Inflammatory macrophage (primary cell): ENCODE measurements around the gene GCDH.
"Not testable (repeated sequence)": the region's sequence is repeated elsewhere in the genome, so short reads cannot be mapped to it uniquely, and the experiment has no call there.

Source experiments
- DNase-seq, 2 donors: peaks; one replicate each; pipeline ENCODE4 v3.0.0-alpha.2; 2020 to 2022
- total RNA-seq, 18 experiments: gene quantifications; one replicate each; lab custom pipeline; 2026; ENCODE audit warnings: mixed read lengths in 6 of 18, inconsistent platforms in 2 of 18; lab: John Stamatoyannopoulos, UW

The GCDH gene
- 5.4 to 20.1 (median 12.8) reads per million in 18 experiments for total RNA-seq

DNA sequence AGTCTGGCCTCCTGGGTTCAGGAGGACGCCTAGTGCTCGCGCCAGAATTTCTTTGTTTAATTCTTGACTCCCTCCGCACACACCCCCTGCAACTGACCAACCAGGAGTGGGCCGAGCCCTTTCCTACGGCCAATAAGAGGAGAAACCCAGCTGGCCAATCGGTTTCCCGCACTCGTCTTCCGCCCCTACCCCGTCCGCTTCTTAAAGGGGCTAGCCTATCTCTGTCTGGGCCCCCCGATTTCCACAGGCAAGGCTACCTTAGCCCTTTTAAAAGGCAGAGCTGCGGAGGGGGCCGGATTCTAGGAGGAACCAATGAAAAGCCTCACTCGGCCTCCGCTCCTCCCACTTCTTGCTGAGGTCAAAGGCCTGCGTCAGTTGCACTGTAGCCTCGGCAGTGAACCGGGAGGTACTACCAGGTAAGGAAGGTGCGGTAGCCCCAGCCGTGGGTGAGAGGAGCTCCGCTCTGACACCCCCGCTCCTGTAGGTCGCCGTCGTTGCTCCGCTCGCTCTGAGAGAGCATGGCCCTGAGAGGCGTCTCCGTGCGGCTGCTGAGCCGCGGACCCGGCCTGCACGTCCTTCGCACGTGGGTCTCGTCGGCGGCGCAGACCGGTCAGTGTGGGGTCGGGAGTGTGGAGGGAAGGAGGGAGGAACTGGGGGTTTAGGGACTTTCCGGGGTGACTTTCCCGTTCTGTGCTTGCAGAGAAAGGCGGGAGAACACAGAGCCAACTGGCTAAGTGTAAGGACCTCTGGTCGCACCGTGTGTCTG lies at the start of gene GCDH:
Gene GCDH, plus strand, starts transcription at position 374 of the 766 bp plus-strand sequence. Its CDS starts 145 bp downstream, at position 519.
- peak; percentile 99 for DNase-seq

DNA sequence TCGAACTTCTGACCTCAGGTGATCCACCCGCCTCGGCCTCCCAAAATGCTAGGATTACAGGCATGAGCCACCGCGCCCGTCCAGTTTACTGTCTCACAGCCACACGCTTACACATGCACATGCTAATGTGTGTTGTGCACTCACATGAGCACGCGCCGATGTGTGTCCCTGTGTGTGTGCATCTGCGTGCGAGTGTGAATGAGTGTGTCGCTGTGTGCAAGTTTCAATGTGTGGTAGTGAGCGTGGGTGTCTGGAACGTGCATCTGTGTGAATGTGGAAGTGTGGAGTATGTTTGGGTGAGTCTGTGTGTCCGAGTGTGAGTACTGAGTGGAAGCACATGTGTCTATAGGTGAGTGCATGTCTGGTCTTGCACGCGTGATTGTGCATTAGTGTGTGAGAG lies 48.4 kb upstream of the GCDH start:
- no peak for DNase-seq

DNA sequence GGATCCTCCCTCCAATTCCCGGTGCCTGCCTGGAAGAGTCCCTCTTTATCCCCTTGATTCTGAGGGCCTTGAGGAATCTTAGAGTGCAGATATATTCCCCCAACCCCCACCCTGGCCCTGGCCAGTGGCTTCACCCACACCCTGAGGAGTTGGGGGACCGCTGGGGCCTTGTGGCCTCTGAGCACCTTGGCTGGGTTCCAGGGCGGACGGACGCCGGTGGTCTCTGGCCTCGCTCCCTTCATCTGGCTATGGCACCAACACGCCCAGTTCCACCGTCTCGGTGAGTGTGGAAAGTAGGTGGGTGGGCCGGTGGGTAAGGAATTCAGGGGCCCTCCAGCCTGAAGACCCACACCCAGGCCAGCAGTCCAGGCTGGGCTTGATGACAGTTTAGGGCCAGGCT lies 47.6 kb upstream of the GCDH start:
- DNase-seq: no peak

DNA sequence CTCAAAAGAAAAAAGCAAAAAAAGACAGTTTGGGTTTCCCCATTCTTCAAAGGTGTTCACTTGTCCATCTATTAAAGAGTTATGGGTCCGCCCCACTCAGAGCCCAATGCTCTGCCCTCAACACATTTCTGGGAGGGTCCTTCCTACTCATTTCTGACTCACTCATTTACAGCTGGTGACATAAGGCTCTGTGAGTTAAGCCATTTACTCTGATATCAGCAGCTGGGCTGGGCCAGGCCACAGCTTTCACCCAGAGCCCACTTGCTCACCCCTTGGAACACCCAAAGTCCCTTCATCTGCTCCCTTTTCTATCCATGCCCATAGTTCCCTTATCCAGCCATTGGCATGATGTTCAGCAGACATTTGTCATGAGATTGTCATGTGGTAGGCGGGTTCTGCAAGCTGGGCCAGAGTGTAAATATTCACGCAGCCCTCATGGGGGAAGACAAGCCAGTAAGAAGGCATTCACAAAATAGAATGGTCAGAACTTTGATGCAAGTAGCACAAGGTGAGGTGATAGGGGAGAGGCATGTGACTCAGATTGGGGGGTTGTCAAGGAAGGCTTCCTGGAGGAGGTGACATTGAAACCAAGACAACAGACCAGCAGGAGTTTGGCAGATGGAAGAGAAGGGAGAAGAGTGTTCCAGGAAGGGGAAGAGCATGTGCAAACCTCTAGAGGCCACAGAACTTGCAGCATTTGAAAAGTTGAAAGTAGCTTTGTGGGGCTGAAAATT lies 46.8 kb upstream of the GCDH start:
- DNase-seq: peak; percentile 17 to 21

DNA sequence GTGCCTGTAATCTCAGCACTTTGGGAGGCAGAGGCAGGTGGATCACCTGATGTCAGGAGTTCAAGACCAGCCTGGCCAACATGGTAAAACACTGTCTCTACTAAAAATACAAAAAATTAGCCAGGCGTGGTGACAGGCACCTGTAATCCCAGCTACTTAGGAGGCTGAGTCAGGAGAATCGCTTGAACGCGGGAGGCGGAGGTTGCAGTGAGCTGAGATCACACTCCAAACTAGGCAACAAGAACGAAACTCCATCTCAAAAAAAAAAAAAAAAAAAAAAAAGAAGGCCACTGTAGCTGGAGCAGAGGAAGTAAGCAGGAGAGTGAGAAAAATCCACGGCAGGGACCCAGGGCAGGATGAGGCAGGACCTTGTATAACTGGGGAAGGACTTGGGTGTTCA lies 44.3 kb upstream of the GCDH start:
- DNase-seq: not testable (repeated sequence)

DNA sequence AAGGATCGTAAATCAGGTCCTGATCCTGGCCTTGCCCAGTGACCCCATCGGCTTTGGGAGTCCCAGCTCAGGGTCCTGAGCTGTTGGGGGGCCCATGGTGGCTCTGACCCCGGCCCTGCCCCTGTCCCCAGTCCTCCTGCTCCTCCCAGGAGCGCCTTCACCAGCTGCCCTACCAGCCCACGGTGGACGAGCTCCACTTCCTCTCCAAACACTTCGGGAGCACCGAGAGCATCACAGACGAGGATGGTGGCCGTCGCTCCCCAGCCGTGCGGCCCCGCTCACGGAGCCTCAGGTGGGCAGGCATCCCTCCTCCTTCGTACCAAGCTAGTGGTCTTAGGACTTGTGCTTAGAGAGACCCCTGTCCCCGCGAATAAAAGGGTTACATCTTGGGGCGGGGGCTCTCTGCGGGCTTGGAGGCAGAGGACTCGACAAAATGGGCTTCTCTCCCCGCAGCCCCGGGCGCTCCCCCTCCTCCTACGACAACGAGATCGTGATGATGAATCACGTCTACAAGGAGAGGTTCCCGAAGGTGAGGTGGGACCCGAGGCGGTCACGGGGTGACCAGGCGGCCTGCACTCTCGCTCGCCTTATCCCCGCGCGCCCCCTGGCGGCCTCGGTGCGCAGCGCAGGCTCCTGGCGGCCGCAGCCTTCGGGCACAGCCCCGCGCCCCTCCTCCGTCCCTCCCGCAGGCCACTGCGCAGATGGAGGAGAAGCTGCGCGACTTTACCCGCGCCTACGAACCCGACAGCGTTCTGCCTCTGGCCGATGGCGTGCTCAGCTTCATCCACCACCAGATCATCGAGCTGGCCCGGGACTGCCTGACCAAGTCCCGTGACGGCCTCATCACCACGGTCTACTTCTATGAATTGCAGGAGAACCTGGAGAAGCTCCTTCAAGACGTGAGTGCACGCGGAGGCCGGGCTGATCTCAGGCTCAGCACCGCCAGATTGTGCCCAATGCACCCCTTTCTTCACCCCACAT lies 43.5 kb upstream of the GCDH start:
- peak; percentile 80 to 82 for DNase-seq

DNA sequence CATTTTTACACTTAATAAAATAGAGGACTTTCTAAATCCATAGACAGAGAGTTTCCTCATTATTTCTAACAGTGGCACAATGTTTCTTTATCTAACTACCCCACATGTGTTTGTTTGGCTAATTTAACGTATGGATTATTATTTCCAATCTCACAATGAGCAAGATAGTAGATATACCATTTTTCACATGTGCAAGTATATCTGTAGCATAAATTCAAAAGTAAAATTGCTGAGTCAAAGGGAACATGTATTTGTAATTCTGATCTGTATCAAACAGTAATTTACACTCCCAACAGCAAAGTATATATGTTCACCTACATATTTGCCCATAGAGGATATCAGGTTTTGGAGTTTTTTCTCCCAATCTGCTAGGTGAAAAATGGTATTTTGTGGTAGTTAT lies 34.3 kb upstream of the GCDH start:
- DNase-seq: no peak

DNA sequence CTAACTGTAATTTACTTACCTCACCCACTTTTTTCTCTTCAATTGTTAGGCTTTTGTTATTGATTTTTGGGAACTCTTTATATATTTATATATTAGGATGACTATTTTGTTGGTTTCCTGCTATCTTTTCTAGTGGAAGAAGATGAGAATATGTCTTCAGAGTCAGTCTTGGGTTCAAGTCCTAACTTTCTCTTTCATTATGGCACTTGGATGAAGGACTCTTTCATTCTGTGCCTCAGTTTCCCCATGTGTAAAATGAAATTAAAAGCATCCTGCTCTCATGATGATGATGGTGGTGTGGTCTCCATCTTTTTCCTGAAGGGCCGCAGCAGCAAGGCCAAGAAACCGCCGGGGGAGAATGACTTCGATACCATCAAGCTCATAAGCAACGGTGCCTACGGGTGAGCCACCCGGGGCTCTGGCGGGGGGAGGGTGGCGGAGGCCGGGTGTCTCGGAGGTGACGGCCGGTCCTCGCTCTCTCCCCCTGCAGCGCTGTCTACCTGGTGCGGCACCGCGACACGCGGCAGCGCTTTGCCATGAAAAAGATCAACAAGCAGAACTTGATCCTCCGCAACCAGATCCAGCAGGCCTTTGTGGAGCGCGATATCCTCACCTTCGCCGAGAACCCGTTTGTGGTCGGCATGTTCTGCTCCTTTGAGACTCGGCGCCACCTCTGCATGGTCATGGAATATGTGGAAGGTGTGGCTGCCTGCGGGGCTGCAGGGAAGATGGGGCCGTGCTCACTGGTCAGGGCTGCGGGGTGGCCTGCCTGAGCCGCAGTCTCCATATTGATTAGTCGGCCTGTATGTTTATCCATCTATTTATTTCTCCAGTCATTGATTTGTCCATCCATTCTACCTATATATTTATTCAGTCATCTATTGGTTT lies 32.7 kb upstream of the GCDH start:
- no peak for DNase-seq

DNA sequence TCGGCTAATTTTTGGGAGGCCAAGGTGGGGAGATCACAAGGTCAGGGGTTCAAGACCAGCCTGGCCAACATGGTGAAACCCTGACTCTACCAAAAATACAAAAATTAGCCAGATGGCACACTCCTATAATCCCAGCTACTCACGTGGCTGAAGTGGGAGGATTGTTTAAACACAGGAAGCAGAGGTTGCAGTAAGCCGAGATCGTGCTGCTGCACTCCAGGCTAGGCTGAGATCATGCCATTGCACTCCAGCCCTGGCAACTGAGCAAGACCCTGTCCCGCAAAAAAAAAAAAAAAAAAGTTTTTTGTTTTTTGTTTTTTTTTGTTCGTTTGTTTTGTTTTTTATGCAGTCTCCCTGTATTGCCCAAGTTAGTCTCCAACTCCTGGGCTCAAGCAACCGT lies 31.4 kb upstream of the GCDH start:
- DNase-seq: peak in 1 of 2 donors; percentile 36

DNA sequence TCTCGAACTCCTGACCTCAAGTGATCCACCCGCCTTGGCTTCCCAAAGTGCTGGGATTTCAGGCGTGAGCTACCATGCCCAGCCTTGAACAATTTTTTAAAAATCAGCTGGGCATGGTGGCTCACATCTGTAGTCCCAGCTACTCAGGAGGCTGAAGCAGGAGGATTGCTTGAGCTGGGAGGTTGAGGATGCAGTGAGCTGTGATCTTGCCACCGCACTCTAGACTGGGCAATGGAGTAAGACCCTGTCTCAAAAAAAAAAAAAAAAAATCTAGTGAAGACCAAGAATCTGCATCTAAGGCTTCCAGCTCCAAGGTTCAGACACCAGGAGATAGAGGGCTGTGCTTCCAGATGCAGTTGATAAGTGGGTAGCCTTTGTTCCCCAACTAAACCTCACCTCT lies 26.8 kb upstream of the GCDH start:
- no peak for DNase-seq

DNA sequence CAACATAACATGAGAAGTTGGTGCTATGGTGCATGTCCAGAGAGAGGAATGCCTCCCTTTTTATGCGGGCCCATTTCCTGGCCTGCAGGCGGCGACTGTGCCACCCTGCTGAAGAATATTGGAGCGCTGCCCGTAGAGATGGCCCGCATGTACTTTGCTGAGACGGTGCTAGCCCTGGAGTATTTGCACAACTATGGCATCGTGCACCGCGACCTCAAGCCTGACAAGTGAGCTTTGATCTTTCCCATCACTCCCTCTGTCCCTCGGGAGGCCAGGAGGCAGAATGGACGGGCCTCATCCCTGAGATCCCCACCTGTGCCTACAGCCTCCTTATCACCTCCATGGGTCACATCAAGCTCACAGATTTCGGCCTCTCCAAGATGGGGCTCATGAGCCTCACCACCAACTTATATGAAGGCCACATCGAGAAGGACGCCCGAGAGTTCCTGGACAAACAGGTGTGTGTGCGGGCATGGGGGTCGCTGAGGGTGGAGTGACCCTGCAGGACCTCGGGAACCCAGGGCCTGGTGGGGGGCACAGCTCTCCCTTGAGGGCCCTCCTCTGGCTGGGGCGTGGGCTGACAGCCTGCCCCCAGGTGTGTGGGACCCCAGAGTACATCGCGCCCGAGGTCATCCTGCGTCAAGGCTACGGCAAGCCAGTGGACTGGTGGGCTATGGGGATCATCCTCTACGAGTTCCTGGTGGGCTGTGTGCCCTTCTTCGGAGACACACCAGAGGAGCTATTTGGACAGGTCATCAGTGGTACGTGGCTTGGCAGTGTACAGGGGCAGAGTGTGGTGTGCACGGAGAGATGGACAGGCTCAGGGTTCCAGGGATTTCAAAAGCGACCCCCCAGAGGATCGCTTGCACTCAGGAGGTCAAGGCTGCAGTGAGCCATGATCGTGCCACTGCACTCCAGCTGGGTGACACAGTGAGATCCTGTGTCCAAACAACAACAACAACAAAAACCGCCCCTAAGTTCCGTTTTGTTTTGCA lies 25.9 kb upstream of the GCDH start:
- DNase-seq: no peak

DNA sequence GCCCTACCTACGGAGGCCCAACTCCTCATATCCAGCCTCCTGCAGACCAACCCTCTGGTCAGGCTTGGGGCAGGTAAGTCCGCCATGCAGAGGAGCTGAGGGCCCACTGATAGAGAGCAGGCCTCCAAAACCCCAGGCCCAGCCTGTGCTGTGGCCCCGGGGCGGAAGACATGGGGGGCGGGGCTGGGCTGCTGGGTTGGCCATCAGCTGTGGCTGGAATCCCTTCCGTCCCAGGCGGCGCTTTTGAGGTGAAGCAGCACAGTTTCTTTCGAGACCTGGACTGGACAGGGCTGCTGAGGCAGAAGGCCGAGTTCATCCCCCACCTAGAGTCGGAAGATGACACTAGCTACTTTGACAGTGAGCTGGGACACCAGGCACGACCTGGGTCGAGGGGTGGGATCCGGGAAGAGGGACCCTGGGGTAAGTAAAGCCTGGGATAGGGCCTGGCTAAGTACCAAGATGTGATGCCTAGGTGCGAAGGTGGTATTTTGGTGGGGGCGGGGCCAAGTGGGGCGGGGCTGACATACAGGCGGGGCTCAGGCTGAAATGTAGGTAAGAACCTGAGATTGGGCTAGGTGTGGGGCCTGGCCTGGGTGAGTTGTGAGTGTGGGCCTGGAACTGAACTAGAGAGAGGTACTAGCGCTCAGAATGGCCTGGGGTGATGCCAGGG lies 25.1 kb upstream of the GCDH start:
- no peak for DNase-seq

DNA sequence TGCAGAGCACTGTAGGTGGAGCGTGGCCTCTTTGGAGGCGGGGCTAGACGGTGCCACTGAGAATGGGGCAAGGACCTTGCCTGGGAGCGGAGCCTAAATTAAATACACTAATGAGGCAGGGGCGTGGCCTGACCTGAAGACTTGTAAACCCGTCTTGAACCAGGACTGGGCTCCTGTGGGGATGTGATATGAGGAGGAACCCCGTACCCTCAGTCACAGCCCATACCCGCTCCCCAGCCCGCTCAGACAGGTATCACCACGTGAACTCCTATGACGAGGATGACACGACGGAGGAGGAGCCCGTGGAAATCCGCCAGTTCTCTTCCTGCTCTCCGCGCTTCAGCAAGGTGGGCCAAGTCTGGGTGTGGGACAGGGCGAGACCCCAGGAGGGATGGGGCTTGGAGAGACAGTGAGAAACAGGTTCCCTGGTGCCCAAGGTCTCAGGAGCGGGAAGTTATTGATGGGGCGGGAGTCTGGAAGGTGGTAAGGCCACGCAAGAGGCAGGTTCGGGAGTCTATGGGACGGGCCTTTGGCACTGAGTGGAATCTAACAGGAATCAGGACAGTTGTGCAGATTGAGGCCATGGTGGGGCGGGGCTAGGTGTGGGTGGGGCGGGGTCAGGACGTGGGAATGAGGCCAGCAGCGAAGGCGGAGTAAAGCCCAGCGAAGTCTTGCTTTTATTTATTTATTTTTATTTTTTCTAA lies 24.4 kb upstream of the GCDH start:
- DNase-seq: no peak

DNA sequence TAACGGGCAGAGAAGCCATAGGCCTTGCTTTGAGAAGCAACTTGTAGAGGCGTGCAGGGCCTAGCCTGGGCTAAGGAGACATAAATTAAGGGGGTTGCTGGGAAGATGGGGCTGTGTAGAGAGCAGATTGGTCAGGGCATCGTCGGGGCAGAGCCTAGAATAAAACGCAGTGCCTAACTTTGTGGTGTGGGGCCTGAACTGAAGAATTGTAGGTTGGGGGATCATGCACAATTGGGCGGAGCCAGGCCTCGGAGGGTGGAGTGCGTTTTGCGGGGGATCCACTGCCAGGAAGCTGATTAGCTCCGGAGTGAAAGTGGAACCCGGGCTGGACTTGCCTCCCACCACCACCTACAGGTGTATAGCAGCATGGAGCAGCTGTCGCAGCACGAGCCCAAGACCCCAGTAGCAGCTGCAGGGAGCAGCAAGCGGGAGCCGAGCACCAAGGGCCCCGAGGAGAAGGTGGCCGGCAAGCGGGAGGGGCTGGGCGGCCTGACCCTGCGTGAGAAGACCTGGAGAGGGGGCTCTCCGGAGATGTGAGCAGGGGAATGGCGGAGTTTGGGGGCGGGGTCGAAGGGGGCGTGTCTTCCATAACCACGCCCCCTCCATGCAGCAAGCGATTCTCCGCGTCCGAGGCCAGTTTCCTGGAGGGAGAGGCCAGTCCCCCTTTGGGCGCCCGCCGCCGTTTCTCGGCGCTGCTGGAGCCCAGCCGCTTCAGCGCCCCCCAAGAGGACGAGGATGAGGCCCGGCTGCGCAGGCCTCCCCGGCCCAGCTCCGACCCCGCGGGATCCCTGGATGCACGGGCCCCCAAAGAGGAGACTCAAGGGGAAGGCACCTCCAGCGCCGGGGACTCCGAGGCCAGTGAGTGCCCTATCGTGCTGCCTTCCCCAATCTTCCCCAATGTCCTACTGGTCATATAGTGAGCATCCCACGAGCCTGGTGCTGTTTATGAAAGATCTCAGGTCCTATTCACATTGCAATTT lies 23.6 kb upstream of the GCDH start:
- peak; percentile 33 to 54 for DNase-seq

DNA sequence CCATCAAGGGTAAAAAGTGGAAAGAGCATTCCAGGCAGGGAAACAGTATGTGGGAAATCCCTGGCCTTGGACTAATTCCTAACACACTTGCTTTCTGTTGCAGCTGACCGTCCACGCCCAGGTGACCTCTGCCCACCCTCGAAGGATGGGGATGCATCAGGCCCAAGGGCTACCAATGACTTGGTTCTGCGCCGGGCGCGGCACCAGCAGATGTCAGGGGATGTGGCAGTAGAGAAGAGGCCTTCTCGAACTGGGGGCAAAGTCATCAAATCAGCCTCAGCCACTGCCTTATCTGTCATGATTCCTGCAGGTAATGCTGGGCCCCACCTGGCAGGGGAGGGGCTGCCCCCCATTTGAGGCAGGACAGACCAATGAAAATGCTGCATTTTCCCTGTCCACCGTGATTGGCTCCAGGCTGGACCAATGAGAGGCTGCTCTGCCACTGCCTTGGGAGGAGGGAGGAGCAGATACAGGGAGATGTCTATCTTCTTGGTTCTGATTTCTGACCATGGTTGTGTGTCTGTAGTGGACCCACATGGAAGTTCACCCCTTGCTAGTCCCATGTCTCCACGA lies 22.3 kb upstream of the GCDH start:
- no peak for DNase-seq

DNA sequence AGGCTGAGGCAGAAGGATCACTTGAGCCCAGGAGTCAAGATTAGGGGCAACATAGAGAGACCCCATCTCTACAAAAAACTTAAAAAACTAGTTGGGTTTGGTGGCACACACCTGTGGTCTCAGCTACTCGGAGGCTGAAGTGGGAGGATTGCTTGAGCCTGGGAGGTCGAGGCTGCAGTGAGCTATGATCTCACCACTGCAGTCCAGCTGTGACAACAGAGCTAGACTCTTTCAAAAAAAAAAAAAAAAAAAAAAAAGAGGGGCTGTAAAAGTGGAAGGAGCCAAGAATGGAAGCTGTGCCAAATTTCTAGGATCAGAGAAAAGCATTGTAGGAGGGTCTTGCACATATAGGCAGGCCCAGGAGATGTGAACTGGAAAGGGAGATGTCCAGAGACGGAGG lies 19.3 kb upstream of the GCDH start:
- DNase-seq: no peak

DNA sequence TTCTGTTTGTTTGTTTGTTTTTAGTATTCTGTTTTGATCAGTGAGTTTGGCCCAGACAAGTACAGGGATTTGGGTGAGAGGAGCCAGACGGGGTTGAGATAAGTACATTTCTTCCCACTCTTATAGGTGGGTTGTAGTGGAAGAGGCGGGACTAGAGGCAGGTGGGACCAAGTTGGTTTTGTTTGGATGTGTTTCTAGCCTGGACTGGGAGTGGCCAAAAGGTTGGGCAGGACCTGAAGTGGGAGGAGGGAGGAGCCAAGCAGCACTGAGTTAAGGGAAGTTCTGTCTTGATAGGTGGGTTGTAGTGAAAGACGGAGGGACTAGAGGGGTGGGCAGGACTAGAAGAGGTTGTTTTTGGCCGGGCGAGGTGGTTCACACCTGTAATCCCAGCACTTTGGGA lies 18.7 kb upstream of the GCDH start:
- DNase-seq: no peak
